B cell (primary cell): ENCODE data around the gene HTR4.

Source experiments
- CTCF ChIP-seq: fragments of 200-600 bp; IDR thresholded peaks from one replicate; pipeline ENCODE4 v1.8.0; 2022; ENCODE audit warnings: antibody characterized with exemption, mild to moderate bottlenecking
- EZH2 ChIP-seq: IDR thresholded peaks from 2 replicates; pipeline ENCODE4 v1.6.1; 2012; ENCODE audit warnings: borderline replicate concordance, low read depth, mild to moderate bottlenecking, moderate library complexity, low read length; ENCODE audit not compliant: insufficient read depth, poor library complexity, severe bottlenecking

DNA sequence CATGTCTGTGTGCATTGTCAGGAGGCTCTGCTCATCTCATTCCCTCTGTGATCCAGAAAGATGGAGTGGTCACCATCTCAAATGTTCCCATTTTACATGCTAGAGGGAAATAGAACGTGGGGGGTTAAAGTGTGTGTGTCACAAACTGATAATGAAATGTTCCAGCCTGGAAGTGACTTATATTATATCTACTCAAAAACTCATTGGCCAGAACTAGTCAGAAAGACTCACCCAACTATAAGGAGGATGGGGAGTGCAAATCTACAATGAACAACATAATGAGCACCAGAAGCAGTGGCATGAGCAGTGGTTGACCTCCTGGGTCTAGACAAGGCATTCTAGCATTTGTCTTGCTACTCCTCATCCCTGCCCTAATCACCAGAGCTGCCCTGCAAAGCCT, 81.0 kb downstream of the HTR4 start:
- no peak for TF ChIP-seq EZH2
- no peak for TF ChIP-seq CTCF
